GM10266 (cell line): ENCODE results near the gene BRD4.

Source experiments
- DNase-seq: peaks from one replicate; pipeline ENCODE4 v3.0.0; 2012; ENCODE audit errors: extremely low spot score
- TF ChIP-seq, protein P1 (sequence below): IDR thresholded peaks from 2 replicates; pipeline ENCODE4 v1.5.1; 2012; ENCODE audit warnings: mild to moderate bottlenecking, low read depth; ENCODE audit not compliant: control insufficient read depth, insufficient read depth; ENCODE audit errors: missing control alignments

Gene BRD4

DNA sequence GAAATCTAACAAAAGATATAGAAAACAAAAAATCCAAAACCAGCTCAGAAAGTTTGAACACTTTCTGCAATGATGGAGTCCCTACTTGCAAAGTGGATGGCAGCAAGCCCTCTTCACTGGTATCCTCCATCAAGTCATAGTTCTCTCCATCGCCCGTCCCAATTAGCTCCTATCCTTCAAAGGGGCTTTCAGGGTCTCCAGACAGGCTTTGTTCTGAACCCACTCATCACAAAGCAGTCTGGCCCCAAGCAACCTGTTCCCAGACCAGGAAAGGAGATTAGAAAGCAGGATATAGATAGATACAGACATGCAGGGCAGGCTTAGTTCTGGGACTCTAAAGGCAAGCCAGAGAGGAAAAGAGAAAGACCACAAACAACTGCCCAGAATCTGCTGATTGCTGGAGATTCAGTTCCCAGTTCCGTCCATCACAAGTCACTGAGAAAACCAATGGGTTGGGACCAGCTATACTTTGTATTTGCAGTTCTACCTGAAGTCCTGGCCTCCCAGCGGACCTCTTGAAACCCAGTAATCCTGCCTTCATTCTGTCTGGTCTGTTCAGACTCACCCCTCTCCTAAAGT, 52.9 kb downstream of the BRD4 start:
- TF ChIP-seq, protein P1, sequence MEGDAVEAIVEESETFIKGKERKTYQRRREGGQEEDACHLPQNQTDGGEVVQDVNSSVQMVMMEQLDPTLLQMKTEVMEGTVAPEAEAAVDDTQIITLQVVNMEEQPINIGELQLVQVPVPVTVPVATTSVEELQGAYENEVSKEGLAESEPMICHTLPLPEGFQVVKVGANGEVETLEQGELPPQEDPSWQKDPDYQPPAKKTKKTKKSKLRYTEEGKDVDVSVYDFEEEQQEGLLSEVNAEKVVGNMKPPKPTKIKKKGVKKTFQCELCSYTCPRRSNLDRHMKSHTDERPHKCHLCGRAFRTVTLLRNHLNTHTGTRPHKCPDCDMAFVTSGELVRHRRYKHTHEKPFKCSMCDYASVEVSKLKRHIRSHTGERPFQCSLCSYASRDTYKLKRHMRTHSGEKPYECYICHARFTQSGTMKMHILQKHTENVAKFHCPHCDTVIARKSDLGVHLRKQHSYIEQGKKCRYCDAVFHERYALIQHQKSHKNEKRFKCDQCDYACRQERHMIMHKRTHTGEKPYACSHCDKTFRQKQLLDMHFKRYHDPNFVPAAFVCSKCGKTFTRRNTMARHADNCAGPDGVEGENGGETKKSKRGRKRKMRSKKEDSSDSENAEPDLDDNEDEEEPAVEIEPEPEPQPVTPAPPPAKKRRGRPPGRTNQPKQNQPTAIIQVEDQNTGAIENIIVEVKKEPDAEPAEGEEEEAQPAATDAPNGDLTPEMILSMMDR: no peak

DNA sequence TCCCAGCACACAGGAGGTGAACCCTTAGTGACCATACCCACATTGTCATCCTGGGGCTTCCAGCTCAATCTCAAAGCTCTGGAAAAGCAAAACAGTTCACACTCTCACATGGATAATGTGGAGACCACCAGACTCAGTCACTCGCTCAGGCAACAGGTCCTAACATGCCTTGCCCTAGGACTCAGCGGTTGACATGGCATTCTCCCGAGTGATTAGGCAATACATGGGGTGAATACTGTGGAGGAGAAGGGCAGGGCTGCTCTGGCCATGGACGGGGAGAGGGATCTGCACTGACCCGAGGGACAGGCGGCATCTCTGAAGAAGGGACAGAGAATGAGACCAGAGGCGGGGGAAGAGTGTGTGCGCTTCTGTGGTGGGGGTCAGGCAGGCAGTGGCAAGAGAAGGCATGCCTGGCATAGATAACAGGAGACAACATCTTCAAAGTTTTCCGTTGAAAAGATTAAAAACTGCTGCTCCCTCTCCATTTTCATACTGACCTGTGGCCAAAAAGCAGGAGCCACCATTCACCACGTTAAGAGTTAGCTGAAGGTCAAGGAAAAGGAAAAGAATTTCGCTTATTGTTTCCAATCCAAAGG, 55.6 kb downstream of the BRD4 start:
- TF ChIP-seq, protein P1: no peak

More for the DNA sequence above, 52.9 kb downstream of the BRD4 start:
- no peak for DNase-seq

DNA sequence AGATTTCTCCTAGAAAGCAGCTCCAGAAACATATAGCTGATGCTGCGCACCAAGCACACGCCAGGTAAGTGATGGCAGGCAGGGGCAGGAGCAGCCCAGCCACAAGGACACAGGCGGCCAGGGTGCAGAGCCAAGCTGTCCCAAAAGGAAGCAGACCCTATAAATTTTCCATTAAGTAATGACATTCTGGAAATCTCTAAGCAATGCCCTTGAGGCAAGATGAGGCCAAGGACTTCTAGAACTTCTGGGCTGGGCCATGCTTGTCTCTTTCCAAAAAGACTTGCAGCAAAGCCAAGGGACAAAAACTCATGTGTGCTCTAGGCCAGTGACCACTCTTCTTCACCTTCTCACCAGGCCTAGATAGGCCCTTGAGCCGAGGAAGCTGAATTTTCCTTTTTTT, 57.9 kb downstream of the BRD4 start:
- TF ChIP-seq, protein P1: no peak
- DNase-seq: no peak

More for the DNA sequence above, 55.6 kb downstream of the BRD4 start:
- DNase-seq: no peak

DNA sequence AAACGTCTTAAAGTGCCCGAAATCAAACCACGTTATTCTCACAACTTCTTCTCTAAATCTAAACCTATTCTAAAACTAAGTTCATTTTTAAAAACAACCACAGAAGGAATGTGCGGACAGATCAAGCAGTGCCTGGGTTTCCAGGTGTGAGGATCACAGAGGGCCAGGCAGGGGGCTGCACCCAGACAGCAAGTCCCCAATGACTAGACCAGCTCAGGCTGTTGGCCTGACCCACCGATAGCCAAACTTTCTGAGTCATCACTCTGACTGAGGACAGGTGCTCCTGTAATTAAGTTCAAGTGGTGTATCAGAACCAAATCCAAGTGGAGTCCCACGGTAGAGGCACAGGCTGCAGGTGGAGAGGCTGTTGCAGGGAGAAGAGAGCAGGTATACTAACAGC, 62.5 kb downstream of the BRD4 start:
- TF ChIP-seq, protein P1: no peak

GRCh38 chr19:15268928-15269253, 63.4 kb downstream of the BRD4 start:
- TF ChIP-seq, protein P1: no peak
- no peak for DNase-seq

More for the DNA sequence above, 62.5 kb downstream of the BRD4 start:
- no peak for DNase-seq

GRCh38 chr19:15268192-15268927, 64.0 kb downstream of the BRD4 start:
- TF ChIP-seq, protein P1: no peak
- no peak for DNase-seq

DNA sequence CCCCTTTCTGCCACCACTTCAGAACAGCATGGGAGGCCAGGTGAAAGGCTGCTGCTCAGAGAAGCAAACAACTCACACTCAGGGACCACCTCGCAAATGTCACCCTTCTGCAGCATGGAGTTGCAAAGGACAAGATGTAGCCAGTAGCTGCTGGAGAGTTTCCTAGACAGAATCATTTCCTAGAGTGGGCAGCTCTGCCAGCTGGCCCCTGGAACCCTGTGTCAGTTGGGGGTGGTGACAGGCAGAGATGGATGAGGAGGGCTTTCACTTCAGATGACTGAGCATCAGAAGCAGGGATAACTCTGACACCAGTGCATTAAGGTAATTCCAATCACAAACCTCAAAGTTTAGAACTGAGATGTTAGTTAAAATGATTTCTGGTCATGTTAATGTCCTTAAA, 65.7 kb downstream of the BRD4 start:
- DNase-seq: no peak
- TF ChIP-seq, protein P1: no peak
